ENCODE results near the gene HEG1.
"Not testable (repeated sequence)": the region's sequence is repeated elsewhere in the genome, so short reads cannot be mapped to it uniquely, and the experiment has no call there.

The HEG1 gene

GRCh38 chr3:124976383-124976782 is 79.4 kb downstream of the HEG1 start:
- DNase-seq: peak; percentile 31

GRCh38 chr3:124974691-124975090 is 81.1 kb downstream of the HEG1 start:
- no peak for DNase-seq

GRCh38 chr3:124973290-124973689 is 82.5 kb downstream of the HEG1 start:
- DNase-seq: no peak

- peak; percentile 71 for DNase-seq
Observed at GRCh38 chr3:124972457-124972856, 83.3 kb downstream of the HEG1 start.

GRCh38 chr3:124969963-124970722 is 85.7 kb downstream of the HEG1 start:
- no peak for DNase-seq

- no peak for DNase-seq
Observed at GRCh38 chr3:124969190-124969589, 86.6 kb downstream of the HEG1 start.

GRCh38 chr3:124967964-124968363 is 87.8 kb downstream of the HEG1 start:
- no peak for DNase-seq

GRCh38 chr3:124966521-124967445 is 89.0 kb downstream of the HEG1 start:
- no peak for DNase-seq

GRCh38 chr3:124965413-124965812 is 90.4 kb downstream of the HEG1 start:
- DNase-seq: peak; percentile 63

- DNase-seq: no peak
Observed at GRCh38 chr3:124964387-124964786, 91.4 kb downstream of the HEG1 start.

- no peak for DNase-seq
Observed at GRCh38 chr3:124963755-124964154, 92.0 kb downstream of the HEG1 start.

- peak; percentile 22 for DNase-seq
Observed at GRCh38 chr3:124962403-124962940, 93.3 kb downstream of the HEG1 start.

- no peak for DNase-seq
Observed at GRCh38 chr3:124960698-124961097, 95.1 kb downstream of the HEG1 start.

- no peak for DNase-seq
Observed at GRCh38 chr3:124960105-124960504, 95.7 kb downstream of the HEG1 start.

GRCh38 chr3:124957951-124958350 is 97.8 kb downstream of the HEG1 start:
- DNase-seq: not testable (repeated sequence)

GRCh38 chr3:124952282-124952855 is 103.4 kb downstream of the HEG1 start:
- DNase-seq: peak; percentile 79

- peak; percentile 64 for DNase-seq
Observed at GRCh38 chr3:124951511-124952281, 104.1 kb downstream of the HEG1 start.

- DNase-seq: no peak
Observed at GRCh38 chr3:124950026-124950425, 105.8 kb downstream of the HEG1 start.

- no peak for DNase-seq
Observed at GRCh38 chr3:124942613-124943012, 113.2 kb downstream of the HEG1 start.

GRCh38 chr3:124941771-124942170 is 114.0 kb downstream of the HEG1 start:
- no peak for DNase-seq

- no peak for DNase-seq
Observed at GRCh38 chr3:124939661-124940060, 116.1 kb downstream of the HEG1 start.

- no peak for DNase-seq
Observed at GRCh38 chr3:124938896-124939295, 116.9 kb downstream of the HEG1 start.

- DNase-seq: no peak
Observed at GRCh38 chr3:124937049-124937448, 118.7 kb downstream of the HEG1 start.
